ENCODE measurements around the gene TAL2.

The TAL2 gene

GRCh38 chr9:105711867-105712266 lies 49.6 kb downstream of the TAL2 start:
- DNase-seq: no peak

- DNase-seq: no peak
These were observed 50.0 kb downstream of the TAL2 start for GRCh38 chr9:105712297-105712696.
